Kidney glomerular epithelial cell (primary cell): Measurements from ENCODE around the gene ATOX1.
"Not testable (repeated sequence)": the region's sequence is repeated elsewhere in the genome, so short reads cannot be mapped to it uniquely, and the experiment has no call there.

Experiments used
- DNase-seq: peaks from one replicate; lab custom pipeline; 2025; lab: John Stamatoyannopoulos, UW

ATOX1 gene

GRCh38 chr5:151733358-151734063 is 24.9 kb downstream of the ATOX1 start:
- no peak for DNase-seq

DNA sequence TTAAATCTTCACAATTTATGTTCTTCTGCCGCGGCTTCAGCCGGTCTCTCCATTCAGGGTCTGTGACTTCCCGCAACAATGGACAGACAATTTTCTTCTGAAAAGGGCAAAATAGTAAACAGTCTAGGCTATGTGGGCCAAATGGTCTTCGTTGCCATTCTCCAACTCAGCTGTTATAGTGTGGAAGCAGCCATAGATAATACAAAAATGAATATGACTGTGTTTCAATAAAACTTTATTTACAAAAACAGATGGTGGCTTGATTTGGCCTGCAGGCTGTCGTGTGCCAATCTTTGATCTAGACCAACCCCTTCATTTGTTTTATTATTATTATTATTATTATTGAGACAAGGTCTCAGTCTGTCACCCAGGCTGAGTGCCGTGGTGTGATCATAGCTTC is 28.1 kb downstream of the ATOX1 start:
- DNase-seq, result no peak

DNA sequence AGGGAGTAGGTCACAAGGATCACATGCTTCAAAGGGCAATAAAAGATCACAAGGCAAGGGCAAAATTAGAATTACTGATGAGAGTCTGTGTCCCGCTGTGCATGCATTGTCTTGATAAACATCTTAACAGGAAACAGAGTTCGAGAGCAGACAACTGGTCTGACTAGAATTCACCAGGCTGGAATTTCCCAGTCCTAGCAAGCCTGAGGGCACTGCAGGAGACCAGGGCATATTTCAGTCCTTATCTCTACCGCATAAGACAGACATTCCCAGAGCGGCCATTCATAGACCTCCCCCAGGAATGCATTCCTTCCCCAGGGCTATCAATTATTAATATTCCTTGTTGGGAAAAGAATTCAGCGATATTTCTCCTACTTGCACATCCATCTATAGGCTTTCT is 28.8 kb downstream of the ATOX1 start:
- DNase-seq, result not testable (repeated sequence)

- no peak for DNase-seq
Observed at GRCh38 chr5:151724360-151724759, 34.1 kb downstream of the ATOX1 start.

DNA sequence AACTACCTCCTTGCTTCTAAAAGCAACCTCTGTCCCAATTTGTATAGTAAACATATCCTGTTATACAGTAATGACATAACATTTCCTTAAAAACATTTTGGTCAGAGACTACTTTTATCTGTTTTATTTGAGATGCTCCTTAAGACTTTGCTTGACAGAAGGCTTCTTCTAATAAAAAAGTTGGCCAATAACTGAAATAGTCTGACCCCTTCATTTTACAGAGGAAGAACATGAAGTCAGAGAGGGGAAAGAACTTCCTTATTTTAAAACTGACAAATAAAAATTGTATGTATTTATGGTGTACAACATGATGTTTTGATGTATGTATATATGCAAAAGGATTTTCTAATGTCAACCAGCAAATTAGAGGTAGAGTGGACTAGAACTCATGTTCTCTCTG is 35.9 kb downstream of the ATOX1 start:
- no peak for DNase-seq

DNA sequence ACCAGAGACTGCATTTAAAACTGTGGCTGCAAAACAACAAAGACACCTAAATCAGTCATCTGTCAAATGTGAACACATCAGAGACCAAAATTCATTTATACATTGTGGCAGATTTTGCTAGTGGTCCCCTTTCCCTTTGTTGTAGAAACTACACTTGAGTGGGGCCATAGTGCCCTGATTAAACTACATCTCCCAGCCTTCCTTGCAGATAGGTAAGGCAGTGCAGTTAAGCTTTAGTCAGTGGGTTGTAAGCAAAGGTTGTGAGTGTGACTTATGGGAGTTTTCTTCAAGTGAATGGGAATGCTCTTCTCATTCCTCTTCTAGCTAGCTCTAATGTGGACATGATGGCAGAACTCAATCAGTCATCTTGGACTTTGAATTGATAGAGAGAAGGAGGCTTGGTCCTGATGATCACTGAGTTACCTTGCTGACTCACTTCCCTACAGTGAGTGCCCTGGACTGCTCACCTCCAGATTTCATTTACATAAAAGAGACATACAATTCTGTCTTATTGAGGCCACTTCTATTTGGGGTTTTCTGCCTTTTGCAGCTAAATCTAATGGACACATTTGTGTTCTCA is 36.5 kb downstream of the ATOX1 start:
- peak; percentile 20 for DNase-seq

DNA sequence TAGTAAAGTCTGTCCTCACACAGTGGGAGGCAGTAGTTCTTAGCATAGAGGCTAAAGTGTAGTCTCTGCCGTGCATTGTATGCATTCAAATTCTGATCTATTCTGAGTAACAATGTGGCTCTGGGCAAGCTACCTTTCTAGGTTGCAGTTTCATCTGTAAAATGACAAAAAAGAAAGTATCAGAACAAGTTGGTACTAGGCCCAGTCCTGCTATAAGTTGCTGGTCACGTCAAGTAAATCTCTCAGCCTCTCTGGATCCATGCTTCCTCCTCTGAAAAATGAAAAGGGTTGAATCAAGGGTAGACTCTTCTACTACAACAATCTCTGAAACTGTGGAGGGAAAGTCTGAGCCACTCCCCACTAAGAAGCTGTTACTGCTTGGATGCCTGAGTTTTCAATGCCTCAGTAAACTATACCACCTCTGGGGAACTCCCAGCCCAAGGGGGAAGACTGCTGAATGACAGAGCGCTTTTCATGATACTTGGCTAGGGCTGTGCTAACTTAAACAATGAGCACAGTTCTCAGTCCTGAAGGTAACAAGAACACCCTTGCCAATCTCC is 37.3 kb downstream of the ATOX1 start:
- peak; percentile 3 for DNase-seq

DNA sequence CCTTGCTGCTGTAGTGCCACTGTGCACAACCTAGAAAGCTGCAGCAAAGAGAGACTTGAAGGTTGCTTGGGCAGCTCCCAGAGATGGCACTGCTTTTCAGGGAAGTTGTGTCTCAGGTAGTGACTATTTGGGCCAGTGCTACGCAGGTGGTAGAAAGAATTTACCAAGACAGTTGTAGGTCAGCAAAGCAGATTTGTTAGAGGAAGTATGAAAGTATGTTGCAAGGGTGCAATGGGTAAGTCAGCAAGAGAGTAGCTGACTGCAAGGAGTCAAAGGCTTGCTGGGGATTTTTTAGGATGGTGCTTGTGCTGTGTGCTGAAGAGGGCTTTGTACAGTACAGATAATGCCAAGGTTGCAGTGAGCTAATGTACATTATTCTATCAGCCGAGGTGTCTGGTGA is 38.2 kb downstream of the ATOX1 start:
- DNase-seq, result no peak

DNA sequence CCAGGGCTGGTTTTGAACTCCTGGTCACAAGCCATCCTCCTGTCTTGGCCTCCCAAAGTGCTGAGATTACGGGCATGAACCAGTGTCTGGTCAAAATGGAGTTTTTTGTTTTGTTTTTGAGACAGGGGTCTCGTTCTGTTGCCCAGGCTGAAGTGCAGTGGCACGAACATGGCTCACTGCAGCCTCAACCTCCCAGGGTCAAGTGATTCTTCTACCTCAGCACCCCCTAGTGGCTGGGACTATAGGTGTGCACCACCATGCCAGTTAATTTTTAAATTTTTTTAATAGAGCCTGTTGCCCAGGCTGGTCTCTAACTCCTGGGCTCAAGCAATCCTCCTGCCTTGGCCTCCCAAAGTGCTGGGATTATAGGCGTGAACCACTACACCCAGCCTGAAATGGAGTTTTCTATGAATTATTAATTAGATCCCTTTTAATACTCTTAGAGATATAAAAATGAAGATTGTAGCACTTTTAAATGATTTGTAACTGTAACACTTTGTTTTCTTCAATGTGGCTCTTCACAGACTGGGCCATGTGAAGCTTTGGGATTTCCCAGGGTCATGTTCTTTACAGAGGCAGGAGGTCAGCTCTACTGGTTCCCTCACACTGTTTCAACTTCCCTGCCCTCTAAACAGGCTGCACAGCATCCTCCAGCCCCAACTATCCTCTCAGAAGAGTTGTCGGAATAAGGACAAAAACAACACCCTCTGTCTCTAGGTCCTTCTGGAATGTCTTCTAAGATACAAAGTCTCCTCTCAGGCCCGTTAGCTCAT is 39.0 kb downstream of the ATOX1 start:
- DNase-seq, result no peak

GRCh38 chr5:151718646-151719045 is 39.8 kb downstream of the ATOX1 start:
- no peak for DNase-seq

GRCh38 chr5:151718153-151718552 is 40.3 kb downstream of the ATOX1 start:
- DNase-seq, result no peak

- no peak for DNase-seq
Observed at GRCh38 chr5:151717416-151717815, 41.0 kb downstream of the ATOX1 start.

GRCh38 chr5:151709109-151709735 is 49.2 kb downstream of the ATOX1 start:
- DNase-seq, result no peak

- DNase-seq, result no peak
Observed at GRCh38 chr5:151708126-151708525, 50.3 kb downstream of the ATOX1 start.

DNA sequence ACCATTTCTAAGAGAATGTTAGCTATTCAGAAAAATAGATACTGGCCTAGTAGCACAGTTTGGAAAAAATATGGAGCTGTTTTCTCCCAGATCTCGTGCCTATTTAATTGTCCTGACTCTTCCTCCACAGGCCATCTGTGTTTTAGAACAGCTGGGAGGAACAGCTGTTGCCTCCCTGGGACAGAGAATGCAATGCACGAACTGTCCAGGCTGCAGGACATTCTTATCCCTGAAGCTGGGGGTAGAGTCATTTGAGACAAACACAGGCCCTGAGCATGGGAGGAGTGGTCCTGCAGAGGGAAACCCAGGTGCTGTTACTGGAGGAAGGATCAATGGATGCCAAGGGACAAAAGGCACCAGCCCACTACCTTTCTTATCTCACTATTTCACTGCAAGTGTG is 50.9 kb downstream of the ATOX1 start:
- no peak for DNase-seq

- DNase-seq, result peak; percentile 84
Observed at GRCh38 chr5:151706906-151707305, 51.5 kb downstream of the ATOX1 start.

- DNase-seq, result no peak
Observed at GRCh38 chr5:151703780-151704179, 54.7 kb downstream of the ATOX1 start.

DNA sequence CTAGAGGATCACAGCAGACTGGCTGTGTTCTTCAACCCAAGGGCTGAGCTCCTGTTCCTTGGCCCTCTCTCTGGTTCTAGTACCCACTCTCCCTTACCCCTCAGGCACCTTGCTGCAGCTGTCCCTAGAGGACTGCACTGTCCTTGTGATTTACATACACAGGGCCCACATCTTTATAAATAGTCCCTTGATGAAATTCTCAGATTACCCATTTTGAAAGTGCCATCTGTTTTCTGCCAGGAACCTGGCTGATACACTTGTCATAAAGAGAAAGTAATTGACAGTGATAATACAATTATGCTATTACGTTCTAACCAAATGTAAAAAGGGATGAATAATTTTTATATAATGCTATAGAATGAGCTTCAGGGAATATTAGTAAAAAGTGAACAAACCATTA is 55.2 kb downstream of the ATOX1 start:
- DNase-seq, result no peak

- peak; percentile 33 for DNase-seq
Observed at GRCh38 chr5:151700820-151701219, 57.6 kb downstream of the ATOX1 start.

- no peak for DNase-seq
Observed at GRCh38 chr5:151700296-151700695, 58.1 kb downstream of the ATOX1 start.

- DNase-seq, result peak; percentile 99
Observed at GRCh38 chr5:151699071-151699901, 59.1 kb downstream of the ATOX1 start.

DNA sequence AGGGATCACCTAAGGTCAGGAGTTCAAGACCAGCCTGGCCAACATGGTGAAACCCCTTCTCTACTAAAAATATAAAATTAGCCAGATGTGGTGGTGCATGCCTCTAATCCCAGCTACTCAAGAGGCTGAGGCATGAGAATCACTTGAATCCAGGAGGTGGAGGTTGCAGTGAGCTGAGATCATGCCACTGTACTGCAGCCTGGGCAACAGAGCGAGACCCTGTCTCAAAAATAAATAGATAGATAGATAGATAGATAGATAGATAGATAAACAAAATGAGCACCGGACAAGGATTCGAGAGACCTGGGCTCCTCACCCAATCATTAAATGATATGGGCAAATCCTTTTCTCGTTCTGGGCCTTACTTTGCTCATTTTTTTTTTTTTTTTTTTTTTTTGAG is 60.4 kb downstream of the ATOX1 start:
- DNase-seq, result not testable (repeated sequence)
